GM21526 (cell line): ENCODE results near the gene MYO3B.

Source experiments
- ATAC-seq: cut with Tn5 transposase; IDR thresholded peaks from one replicate; pipeline ENCODE4 v1.9.1; 2021; ENCODE audit warnings: moderate library complexity; ENCODE audit not compliant: unreplicated experiment, low FRiP score

Gene MYO3B

DNA sequence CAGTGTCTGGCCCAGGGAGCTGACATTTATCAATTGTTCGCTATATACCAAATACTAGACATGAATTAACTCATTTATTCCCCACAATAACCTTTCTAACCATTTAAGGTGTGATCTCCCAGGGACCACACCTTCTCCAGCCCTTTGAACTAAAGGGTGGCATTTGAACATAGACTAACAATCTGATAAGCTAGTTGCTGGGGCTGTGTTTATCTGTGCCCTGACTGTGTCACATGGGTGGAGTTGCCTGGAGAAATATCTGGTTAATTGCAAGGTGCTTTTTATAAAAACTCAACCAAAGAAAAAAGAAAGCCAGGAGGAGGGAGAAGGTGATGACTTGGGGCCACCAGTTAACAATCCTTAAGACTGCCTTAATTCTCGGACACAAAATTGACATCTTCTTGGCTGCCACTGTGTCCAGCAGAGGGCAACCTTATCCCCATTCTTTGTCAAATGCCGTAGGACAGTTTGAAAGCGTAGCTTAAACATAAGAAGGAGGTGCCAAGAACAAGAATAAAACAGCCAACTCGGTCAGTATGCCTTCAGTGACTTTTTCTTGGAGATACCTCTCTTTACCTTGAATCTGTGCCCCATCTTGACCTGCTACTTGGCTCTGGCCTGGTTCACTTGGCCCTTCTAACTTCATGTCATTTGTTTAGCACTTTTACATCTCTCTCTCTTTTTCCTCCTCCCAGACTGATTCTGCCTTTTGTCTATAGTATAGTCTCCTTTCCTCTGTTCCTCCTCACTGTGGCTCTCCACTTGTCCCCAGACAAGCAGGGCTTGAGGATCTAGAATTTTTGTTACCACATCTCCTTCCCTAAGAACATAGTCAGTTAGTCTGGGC is 183.4 kb downstream of the MYO3B start:
- ATAC-seq, result peak; percentile 65

DNA sequence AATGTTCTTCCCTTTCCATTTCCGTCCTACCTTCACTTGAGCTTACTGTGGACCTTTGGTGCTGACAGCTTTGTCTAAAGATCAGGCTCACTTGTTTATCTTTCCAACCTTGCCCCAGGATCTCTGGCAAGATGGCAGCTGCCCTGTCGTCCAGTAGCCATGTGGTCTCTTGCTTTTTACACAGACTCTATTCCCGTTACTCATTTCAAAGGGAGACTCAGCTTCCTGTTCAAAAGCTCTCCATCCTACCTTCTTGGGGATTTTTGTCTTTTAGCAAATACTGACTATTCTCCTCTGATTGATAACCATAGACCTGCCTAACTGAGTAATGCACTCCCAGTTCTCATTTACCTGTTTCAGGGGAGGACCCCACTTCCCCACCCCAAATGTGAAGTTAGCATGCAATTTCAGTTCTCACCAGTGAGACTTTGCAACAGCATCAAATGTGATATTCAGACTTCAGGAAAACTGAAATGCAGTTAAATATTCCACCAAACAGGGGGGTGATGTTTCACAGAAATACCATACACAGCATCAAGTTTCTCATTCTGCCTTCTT is 184.4 kb downstream of the MYO3B start:
- ATAC-seq, result no peak

GRCh38 chr2:170362871-170363631 is 185.1 kb downstream of the MYO3B start:
- ATAC-seq, result no peak

DNA sequence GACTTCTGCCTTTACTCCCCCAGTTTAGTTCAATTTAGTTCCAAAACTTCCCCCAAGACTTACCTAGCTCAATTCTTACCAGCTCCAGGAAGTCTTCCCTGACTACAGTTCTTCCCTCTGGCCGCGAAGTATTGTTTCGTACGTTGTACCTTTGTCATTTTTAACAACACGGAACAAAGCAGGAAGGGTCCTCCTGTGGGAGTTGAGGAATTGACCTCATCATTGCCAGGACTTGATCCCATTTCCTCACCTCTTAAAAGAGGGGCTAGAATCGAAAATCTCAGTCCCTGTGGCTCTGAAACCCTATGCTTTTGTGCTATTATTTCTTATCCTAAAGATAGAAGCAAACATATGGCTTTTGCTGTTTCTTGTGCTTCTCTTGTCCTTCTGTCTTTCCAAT is 187.1 kb downstream of the MYO3B start:
- ATAC-seq, result no peak

DNA sequence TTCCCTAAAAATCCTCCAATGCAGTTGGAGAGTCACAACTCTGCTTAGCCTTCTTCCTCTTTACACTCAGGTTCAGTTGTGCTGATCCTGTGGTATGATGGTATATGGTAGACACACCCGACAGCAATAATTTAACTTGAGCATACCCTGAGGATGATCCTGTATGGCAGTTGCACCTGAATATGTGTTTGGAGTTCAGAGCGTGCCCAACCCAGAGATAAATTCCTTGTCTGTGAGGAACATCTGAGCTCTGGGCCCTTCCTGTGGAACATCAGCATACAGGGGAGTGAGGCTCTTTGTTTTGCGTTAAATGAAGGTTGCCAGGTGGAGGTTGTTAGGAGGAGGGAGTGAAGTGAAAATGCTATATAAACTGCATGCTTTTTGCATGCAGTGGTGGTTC is 187.7 kb downstream of the MYO3B start:
- no peak for ATAC-seq

DNA sequence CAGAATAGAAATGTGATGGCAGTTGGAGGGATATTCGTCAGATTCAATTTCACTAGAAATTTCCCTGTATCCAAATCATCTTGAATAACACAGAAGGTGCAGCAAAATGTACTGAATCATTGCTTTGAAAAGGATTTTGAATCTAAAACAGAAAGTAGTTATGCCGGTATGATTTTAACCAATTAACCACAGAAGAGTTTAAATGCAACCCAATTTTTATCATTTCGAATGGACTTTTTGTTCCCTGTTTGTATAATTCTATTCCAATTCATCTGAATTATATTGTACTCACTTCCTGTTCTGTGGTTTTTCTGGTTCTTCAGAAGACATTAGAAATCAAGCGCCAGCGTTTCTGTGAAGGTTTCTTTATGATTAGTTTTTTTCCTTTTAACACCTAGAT is 190.4 kb downstream of the MYO3B start:
- no peak for ATAC-seq

GRCh38 chr2:170369228-170369627 is 191.3 kb downstream of the MYO3B start:
- no peak for ATAC-seq

DNA sequence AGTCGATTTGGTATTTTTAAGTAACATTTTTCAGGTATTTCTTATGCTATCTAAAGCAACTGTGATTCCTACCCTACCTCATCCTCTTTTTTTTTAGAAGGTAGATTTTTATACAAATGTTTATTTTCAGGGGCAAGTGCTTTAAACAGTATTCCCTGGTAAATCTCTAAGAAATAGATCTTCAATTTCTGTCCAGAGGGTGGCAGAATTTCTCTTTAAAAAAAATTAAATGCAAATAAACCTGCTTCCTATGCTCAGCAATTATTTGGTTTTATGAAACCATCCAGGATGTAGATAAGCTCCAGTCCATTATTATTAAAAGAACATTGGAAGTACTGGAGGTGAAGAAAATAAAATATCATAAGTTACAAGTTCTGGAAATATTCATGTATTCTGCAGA is 191.9 kb downstream of the MYO3B start:
- ATAC-seq, result no peak

GRCh38 chr2:170371231-170371998 is 193.5 kb downstream of the MYO3B start:
- no peak for ATAC-seq

DNA sequence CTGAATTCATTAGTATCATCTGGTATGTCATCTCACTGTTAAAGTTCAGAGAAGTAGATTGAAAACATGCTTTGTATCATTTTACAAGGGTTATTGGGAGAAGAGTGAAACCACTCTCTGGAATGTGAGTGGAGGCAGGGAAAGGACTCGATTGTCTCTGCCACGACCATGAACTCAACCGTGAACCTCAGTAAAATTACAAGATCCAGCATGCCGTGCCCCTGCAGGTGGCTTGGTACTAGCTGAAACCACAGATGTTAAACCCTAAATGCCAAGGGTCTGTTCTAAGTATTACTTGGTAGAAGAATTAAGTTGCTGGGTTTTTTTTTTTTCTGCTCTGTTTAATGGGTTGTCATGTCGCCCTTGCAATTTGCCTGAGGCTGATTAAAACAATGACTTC is 197.2 kb downstream of the MYO3B start:
- no peak for ATAC-seq

DNA sequence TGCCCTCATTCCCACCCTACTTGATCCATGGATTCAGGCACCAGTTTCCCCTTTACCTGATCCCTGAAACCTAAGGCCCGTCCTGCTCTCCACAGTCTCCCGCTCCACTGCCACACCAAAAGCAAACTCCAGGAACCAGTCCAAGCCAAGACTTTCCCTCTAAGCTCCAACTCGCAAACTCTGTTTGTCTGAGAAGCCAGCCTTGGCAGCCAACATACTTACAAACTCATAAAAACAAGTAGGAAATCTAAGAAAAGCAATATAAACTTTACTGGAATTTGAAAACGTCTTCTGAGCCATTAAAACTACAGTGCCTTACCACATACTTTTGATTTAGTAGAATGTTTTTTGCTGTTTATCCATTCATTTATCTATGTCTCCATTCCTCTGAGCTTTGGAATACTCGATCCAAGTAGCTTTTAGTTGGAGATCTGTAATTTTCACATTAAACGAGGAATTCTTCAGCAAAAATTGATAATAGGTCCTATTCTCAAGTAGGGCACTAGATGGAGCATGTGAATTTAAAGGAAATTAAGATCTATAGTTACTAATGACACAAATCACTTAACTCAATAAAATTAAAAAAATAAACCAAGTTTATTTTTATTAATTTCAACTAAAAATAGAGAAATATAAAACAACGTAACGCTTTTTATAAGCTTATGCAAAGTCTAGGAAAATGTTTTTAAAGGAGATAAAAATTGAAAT is 199.7 kb downstream of the MYO3B start:
- no peak for ATAC-seq

DNA sequence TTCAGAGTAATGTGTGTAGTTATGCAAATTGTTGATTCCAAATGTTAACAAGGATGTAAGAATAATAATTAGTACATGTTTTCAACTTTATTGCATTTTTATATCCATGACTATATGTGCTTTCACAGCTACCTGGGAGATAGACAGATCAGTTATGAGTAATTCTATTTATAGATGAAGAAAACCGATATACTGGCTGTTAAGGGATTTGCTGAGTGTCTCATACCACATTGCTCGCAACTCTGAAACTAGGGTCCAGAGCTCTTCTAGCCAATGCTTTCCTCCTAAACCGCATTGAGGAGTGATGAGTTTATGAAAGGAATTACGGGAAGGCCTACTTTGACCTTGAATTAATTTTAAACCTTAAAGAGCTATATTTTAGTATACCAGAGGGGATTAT is 202.3 kb downstream of the MYO3B start:
- ATAC-seq, result no peak

DNA sequence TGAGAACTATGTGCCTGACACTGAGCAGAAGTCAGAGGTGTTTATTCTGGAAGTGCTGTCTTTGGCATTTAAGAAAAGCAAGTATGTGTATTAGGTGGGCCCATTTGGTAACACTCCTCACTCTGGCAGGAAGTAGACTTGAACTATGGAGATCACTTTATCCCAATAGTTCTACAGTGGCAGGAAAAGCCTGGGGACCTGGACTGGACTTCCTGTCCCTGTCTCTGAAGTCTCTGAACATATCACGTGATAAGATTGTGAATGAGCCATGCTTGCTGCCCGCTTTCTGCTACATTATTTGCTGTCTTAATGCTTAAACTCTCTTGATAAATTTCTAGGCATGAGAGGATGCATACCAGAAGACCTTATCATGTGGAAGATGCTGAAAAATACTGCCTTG is 203.7 kb downstream of the MYO3B start:
- no peak for ATAC-seq

GRCh38 chr2:170386554-170386953 is 208.6 kb downstream of the MYO3B start:
- no peak for ATAC-seq

- no peak for ATAC-seq
Measured at GRCh38 chr2:170391018-170391417, 213.1 kb downstream of the MYO3B start.

GRCh38 chr2:170391697-170392096 is 213.8 kb downstream of the MYO3B start:
- ATAC-seq, result no peak

GRCh38 chr2:170393861-170394498 is 216.0 kb downstream of the MYO3B start:
- no peak for ATAC-seq

- ATAC-seq, result no peak
Measured at GRCh38 chr2:170394641-170395387, 216.9 kb downstream of the MYO3B start.

GRCh38 chr2:170396799-170397459 is 219.0 kb downstream of the MYO3B start:
- no peak for ATAC-seq
